Fibroblast of skin of scalp (primary cell): ENCODE measurements around the gene C3orf80. TPM values are rescaled to one million over a fixed set of nuclear protein-coding genes. Genes with fewer than 3 reads are reported as not detected.
"Not testable (repeated sequence)": the region's sequence is repeated elsewhere in the genome, so short reads cannot be mapped to it uniquely, and the experiment has no call there.

Source experiments
- DNase-seq: peaks from one replicate; pipeline ENCODE4 v3.0.0-alpha.2; 2013
- polyA plus RNA-seq, 2 experiments: library from polyadenylated mRNA; unstranded; fragments of 120-200 nt; gene quantifications; one replicate each; pipeline ENCODE4 v1.2.1, GENCODE V29; 2013; ENCODE audit not compliant: insufficient read length in 2 of 2

C3orf80 gene
- 0.13 TPM for polyA plus RNA-seq (2013, experiment 1 of 2; ENCODE audit: insufficient read length)
- polyA plus RNA-seq (2013, experiment 2 of 2; ENCODE audit: insufficient read length) = 0.11 TPM

DNA sequence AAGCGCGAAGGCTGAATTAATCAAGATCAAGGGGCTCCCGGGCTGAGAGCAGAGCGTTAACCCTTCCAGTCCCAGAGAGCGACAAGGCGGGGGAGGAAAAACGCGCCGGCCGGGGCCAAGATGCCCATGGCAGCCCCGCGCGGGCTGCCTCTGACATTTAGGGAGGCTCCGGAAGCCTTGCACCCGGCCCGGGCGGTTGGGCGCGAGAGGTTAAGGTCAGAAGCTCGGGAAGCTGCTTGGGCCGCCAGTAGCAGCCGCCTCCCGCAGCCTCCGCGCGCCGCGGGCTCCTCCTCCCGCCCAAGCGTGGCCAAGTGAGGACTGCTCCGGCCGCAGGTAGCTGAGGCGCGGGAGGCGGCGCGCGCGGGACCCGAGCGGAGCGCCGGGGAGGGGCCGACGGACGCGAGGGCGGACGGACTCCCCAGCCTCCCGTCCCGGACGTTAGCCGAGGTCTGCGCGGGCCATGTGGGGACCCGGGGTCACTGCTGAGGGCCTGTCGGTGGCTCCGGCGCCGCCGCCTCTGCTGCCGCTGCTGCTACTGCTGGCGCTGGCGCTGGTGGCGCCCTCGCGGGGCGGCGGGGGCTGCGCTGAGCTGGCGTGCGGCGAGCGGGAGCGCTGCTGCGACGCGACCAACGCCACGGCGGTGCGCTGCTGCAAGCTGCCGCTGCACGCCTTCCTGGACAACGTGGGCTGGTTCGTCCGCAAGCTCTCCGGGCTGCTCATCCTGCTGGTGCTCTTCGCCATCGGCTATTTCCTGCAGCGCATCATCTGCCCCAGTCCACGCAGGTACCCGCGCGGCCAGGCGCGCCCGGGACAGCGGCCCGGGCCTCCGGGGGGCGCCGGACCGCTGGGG lies at the start of gene C3orf80:
C3orf80 (plus strand) TSS at position 247 of the 850 bp plus-strand sequence; CDS start at position 461, 214 bp downstream.
- DNase-seq = peak; percentile 41

DNA sequence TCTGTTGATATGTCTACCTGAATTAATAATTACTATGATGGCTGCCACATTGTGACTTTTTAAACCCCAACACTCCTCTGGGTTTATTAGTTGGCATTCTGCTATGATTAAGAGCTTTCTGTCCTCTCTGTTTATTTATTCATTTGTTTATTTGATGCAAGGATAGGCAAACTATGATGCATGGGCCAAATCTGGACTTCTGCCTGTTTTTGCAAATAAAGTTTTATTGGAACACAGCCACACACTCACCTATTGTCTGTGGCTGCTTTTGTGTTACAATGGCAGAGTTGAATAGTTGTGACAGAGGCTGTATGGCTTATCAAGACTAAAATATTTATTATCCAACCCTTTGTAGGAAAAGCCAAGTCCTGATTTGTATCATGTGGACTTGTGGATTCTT lies 48.3 kb upstream of the C3orf80 start:
- DNase-seq = no peak

DNA sequence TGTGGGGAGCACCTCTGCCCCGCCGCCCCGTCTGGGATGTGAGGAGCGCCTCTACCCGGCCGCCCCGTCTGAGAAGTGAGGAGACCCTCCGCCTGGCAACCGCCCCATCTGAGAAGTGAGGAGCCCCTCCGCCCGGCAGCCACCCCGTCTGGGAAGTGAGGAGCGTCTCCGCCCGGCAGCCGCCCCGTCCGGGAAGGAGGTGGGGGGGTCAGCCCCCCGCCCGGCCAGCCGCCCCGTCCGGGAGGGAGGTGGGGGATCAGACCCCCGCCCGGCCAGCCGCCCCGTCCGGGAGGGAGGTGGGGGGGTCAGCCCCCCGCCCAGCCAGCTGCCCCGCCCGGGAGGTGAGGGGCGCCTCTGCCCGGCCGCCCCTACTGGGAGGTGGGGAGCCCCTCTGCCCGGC lies 46.6 kb upstream of the C3orf80 start:
- not testable (repeated sequence) for DNase-seq

DNA sequence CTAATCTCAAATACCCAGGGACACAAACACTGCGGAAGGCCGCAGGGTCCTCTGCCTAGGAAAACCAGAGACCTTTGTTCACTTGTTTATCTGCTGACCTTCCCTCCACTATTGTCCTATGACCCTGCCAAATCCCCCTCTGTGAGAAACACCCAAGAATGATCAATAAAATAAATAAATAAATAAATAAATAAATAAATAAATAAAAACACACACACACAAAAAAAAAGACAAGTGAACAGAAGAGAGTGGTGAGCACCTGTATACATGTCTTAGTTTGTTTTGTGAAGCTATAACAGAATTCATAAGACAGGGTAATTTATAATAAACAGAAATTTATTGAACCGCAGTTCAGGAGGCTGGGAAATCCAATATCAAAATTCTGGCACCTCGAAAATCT lies 45.8 kb upstream of the C3orf80 start:
- not testable (repeated sequence) for DNase-seq

DNA sequence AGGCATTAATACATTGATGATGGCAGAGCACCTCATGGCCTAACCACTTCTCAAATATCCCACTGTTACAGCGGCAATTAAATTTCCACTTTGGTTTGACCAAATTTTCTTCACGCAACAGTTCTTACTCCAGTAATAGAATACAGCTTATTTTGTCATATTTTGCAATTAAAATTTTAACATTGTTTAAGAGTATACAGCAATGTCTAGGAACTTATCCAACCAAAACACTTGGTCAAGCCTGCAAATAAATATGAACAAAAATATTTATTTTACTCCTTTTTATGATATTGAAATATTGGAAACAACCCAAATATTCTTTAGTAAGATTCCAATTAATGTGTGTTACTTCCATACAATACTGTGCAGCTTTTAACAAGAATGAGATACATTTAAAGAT lies 45.3 kb upstream of the C3orf80 start:
- DNase-seq = no peak

DNA sequence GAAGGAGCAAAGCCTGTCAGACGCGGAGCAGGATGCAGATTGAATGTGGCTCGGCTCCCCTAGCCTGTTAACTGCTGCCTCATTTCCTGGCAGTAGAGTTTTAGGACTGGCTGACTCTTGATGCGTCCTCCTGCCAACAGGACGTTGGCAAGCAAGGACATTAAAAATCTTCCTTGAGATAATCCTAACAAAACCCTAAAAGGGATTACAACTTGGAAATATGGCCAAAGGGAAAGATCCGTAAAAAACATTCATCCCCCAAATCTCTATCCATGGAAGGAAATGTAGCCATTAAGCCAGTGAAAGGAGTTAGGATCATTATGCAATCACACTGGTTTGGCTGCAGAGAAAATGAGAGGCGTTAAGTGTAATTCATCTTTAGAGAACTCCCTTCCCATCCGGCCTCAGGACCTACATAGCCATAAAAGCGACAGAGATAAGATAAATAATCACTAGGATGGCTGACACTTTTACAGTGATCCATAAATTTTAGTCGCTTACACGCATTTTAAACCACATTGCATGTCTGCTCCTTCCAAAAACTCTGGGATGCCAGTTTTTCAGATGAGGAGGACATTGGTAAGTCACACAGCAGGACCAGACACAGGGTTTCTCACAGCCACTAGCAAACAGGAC lies 44.5 kb upstream of the C3orf80 start:
- DNase-seq = no peak

DNA sequence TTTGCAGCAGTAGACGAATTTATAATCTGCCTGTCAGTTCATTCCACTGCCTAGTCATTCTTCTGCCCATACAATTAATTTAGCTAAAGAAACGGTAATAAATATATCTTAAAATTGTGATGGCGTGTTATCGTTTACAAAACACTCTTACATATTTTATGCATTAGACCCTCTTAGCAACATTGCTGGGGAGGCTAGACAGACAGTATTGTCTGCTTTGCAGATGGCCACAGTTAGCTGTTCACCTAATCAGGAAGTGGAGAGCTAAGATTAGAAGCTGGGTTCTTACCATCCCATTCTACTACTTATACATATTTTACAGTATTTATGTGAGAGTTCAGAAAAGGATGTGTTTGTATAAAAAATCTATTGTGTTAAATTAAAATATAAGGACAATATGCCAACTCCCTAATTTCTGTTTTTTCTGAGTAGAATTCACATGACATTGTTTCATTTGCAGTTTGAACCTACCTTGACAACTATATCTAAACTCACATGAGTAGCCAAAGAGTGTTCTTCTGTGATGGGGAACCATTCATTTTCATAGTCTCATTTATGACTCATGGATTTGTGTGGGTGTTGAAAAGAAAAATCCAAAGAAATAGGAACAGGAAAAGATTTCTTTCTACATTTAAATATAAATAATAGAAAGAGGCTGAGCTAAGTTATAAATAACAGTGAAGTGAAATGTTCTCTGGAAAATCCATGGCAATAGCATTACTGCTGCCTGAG lies 41.7 kb upstream of the C3orf80 start:
- no peak for DNase-seq

DNA sequence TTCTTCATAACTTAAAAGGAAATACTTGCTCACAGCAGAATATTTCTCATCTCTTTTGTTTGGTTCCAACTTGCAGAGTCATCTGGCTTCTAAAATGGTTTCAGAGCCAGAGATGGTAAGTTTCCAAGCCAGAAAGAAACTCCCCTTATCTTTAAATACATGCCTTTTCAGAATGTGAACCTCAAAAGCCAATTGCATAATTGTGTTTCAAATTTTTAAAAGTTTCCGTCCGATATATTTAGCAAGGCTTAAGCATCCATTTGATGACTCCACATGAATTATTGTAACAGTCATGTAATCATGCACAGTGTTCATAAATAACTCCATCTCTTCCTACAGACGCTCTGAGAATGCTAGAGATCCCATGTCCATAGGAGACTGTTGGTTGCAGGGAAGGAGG lies 40.6 kb upstream of the C3orf80 start:
- DNase-seq = peak; percentile 60

DNA sequence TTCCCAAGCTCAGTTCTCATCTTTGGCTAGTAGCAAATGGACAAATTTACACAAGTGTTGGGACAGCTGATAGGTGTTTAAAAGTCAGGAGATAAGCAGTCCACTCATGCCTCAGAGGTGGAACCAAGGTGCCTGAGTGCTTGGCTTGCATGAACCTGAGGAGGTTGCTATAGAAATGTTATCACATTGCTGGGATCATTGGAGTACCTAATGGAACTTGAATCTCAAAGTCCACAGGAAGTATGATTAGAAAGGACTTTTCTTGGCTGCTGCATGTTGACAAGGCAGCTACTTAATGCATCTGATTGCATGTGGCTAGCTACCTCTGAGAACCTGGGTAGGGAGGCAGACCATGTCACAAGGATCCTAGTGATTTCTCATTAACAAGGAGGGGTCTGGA lies 39.5 kb upstream of the C3orf80 start:
- no peak for DNase-seq

DNA sequence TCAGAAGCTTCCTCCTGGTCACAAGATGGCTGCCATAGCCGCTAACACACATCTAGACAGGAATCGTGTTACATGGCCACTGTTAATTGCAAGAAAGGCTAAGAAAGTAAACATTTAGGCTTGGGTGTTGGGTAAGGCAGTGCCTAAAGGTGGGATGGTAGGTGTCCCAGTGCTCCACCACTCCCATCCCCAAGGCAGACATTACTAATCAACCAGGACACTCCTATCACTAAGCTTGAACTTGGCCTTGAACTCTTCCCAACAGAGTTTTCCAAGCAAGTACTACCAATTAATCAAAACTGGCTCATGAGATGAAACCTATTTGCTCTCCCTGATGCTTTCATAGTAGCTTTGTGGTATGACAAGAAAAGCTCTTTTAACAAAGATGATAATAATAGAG lies 37.9 kb upstream of the C3orf80 start:
- no peak for DNase-seq

DNA sequence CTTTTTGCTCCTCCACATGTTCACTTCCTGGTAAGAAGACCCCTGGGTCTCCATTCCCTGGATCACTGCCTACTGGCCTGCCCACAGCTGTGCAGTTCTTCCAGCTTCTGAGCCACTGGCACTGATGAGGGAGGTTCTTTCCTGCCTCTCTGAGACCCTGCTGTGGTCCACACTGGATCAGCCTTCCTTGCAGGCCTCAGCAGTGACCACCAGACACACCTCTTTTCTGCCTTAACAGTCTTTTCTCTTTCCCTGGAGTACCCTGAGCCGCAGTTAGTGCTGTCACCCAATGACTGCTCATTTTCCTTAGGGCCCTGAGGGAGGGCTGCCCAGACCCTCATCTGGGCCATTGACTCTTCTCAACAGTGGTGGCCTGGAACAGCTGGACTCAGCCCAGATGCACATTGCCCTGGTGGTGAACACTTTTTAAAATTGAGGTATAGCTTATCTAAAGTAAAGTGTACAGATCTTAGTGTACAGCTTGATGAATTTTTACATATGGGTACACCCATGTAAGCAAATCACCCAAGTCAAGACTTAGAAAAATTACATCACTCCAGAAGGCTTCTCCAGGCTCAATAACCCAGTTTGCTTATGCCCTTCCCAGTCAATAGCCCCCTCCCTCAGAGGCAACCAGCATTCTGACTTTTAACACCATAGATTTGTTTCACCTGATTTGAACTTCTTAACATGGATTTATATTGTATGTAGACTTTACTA lies 32.8 kb upstream of the C3orf80 start:
- DNase-seq = no peak

DNA sequence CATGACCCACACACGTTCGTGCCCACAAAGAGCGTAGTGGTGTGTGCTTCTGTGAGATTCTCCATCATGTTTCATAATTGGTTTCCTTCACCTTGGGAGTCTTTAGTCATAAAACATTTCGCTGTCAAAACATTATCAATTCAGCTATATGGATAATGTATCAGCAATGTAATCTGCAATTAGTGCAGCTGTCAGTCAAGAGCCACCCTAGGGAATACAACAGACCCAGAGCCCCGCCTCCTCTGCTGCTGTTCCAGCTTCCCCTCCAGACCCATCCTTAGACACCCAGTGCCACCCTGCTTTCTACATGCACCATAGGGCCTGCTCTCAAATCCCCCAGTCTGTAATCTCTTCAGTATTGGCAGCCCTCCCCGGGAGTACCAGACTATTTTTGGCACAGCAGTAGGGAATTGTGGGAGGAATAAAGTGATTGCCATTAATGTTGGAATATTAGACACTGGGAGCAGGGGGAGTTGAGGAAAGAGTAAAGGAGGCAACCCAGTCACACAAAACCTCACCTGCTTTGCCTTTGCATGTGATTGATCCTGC lies 31.5 kb upstream of the C3orf80 start:
- no peak for DNase-seq

DNA sequence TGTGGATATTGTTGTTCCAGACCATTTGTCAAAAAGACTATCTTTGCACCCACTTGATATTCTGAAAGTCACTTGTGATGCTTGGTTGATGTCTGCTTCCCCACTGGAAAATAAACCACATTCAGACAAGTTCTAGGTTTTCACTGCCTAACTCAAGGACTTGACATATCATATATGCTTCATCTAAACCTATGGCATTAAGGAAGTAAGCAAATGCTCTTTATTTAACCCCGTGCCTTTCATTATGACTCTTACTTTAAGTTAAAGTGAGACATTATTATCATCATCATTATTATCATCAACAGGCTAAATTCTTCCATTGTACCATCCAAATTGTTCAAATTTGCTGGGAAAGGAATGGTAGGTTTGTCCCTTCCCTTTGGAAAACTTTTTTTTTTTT lies 30.8 kb upstream of the C3orf80 start:
- DNase-seq = no peak

DNA sequence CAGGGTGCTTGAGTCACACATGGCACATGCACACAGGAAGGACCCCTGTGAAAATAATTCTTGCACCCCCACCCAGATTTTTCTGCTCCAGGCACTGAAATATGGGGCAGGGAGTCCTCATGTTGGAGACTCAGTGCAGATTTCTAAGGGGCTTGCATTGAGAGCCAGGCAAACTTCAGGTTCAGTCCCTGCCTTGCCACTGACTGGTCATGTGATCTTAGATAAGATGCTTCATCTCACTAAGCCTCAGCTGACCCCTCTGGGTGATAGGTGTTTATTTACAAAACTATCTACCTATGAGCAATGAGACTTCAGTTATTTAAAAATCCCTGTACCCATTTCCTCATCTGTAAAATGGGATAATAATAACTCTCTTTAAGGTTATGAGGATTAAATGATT lies 30.1 kb upstream of the C3orf80 start:
- DNase-seq = no peak

DNA sequence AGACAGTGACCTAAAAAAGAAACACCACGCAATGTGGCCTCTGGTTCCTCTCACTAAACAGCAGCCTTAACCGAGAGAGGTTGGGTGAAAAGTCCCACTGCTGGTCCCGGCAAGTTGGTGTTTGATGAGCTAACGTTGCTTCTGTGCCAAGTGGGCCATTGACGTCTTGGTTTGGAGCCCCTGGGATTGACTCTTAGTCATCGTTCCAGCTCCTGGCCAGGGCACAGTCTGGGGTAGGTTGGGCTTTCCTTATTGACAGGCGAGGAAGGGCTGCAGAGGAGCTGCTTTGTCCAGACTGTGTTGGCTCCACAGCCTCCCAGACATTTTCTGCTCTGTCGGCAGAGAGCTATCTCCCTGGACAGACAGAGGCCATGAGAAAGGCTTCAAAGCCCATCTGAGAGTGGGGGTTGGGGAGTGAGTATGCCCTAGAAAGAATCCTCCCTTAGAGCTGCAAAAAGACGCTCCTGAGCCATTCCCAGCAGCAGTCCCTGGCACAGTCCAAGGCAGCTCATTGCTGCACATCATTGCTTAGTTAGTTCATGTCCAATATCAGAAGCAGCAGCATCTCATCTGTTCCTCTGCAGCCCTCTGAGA lies 28.6 kb upstream of the C3orf80 start:
- DNase-seq = peak; percentile 12

DNA sequence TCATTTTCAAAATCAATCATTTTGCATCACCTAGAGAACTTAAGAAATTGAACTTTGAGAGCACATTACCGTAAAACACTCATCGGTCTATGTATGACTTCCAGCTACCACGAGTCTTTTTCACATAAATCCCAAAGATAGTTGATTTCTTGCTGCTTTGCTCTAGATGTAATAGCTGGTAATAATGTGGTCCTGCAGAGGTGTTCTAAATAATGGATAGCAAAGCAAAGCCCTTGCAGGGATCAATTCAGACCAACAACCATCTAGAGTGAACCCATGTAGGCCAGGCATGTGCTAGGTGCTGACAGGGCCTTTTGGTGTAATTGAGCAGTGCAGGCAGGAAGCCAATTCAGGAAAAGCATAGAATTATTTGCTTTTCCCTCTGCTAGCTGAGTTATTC lies 26.1 kb upstream of the C3orf80 start:
- DNase-seq = no peak

DNA sequence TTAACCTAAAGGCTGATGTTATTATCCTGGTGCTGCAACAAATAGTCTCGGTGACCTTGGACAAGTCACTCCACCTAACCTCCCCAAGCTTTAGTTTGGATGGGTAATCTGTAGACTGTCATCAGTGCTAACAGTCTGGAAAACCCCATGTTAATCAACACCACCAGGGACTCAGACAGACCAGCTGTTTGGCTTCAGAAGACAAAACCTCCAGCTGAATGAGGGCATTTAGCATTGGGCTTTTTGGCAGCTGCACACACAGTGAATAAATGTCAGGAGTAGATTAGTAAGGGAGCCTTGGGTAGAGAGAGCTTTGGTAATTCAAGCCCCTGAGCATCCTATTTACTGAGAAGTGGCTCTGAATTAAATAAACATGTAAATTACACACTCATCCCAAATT lies 24.9 kb upstream of the C3orf80 start:
- no peak for DNase-seq

DNA sequence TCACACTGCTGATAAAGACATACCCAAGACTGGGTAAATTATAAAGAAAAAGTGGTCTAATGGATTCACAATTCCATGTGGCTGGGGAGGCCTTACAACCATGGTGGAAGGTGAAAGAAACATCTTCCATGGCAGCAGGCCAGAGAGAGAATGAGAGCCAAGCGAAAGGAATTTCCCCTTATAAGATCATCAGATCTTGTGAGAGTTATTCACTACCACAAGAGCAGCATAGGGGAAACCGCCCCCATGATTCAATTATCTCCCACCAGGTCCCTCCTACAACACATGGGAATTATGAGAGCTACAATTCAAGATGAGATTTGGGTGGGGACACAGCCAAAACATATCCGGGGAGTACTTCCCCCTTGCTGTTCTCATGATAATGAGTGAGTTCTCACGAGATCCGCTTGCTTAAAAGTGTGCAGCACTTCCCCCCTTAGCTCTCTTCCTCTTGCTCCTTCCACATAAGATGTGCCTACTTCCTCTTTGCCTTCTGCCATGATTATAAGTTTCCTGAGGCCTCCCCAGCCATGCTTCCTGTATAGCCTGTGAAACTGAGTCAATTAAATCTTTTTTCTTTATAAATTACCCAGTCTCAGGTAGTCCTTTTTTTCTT lies 20.7 kb upstream of the C3orf80 start:
- peak; percentile 29 for DNase-seq

DNA sequence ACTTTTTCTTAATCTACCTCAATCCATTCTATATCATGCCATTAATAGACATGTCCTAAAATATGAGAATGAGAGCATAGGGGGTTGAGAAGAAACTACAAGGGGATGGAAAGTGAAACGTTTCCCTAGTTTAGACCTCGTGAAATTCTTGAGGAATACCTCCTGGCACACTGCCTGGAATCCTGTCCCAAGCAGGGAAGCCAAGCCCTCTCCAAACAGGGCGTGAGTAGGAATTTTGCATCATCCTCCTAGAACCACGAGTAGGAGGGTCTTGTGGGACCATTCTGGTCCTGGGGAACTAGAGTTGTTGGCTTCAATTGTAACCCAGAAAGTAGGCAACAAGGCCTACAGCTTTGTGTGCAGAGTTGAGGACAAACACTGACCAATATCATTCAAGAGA lies 19.6 kb upstream of the C3orf80 start:
- DNase-seq = peak; percentile 27

DNA sequence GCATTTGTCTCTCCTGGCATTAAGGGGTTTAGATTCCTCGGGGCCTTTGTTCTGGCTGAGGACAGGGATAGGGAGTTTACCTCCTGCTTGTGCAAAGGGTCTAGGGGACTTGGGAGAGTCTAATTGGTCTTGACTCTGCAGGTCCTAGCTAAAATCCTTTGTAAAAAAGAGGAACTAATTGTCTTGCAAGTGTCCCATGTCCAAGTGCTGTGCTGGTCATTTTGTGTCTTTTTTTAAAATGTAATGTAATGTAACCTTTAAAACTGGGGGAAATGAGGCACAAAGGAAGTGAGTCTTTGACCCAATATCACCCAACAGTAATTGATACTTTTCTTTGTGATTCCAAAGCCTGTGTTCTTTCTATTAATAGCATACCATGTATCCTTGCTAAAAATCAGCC lies 14.9 kb upstream of the C3orf80 start:
- DNase-seq = no peak

DNA sequence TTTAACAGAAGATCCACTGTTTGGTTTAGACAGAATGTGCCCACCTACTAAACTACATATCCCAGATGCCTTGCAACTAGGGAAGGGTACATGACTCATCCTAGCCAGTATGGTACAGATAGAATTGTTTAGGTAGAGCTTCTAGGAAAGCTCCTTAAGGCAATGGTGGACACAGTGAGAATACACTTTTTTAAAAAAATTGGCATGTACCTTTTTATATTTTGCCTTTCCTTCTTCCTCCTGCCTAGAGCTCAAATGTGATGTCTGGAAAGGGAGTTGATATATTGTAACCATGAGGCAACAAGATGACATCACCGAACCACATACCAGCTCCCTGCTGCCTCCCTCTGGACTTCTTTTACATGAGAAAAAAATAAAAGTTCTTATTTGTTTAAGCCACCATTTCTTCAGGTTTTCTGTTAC lies 14.4 kb upstream of the C3orf80 start:
- peak; percentile 58 for DNase-seq
